ENCODE data around the gene SCARF1.

SCARF1 gene

GRCh38 chr17:1607971-1608320 lies 37.6 kb downstream of the SCARF1 start:
- Histone ChIP-seq H3K9me3 (ENCODE audit: control insufficient read depth, insufficient read depth, low read depth, low read length) (no peaks in the 10 kb centered on the region), H3K4me1 (ENCODE audit: control insufficient read depth, insufficient read depth, low read length) (peaks cover 18% of the 10 kb centered on the region; the same call in 1 of the 2 replicates), H3K9ac (ENCODE audit: low read length) (no peak overlapping the region), H3K4me3 (ENCODE audit: low read depth, low read length) (no peak overlapping the region), H3K36me3 (ENCODE audit: control insufficient read depth, insufficient read depth, low read length) (peaks cover 5% of the 10 kb centered on the region; the same call in 1 of the 2 replicates), H3K27ac (ENCODE audit: low read depth, low read length) (no peak overlapping the region), H3K27me3 (ENCODE audit: control insufficient read depth, insufficient read depth, low read length) (no peaks in the 10 kb centered on the region)

- H3K9ac ChIP-seq (ENCODE audit: low read length) = no peak overlapping the region
- H3K27ac ChIP-seq (ENCODE audit: low read depth, low read length) = no peak overlapping the region
- no peak overlapping the region for H3K4me3 ChIP-seq (ENCODE audit: low read depth, low read length)
These were observed 39.1 kb downstream of the SCARF1 start for GRCh38 chr17:1606352-1606985.

GRCh38 chr17:1605681-1606351 lies 39.7 kb downstream of the SCARF1 start:
- no peak overlapping the region for H3K27ac ChIP-seq (ENCODE audit: low read depth, low read length)
- H3K27me3 ChIP-seq (ENCODE audit: control insufficient read depth, insufficient read depth, low read length) = no peaks in the 10 kb centered on the region
- no peaks in the 10 kb centered on the region for H3K36me3 ChIP-seq (ENCODE audit: control insufficient read depth, insufficient read depth, low read length)
- H3K4me1 ChIP-seq (ENCODE audit: control insufficient read depth, insufficient read depth, low read length) = peaks cover 18% of the 10 kb centered on the region; the same call in 1 of the 2 replicates
- H3K9me3 ChIP-seq (ENCODE audit: control insufficient read depth, insufficient read depth, low read depth, low read length) = peaks cover 10% of the 10 kb centered on the region
- H3K4me3 ChIP-seq (ENCODE audit: low read depth, low read length) = no peak overlapping the region
- H3K9ac ChIP-seq (ENCODE audit: low read length) = no peak overlapping the region

More at GRCh38 chr17:1606352-1606985, 39.1 kb downstream of the SCARF1 start:
- Histone ChIP-seq H3K9me3 (ENCODE audit: control insufficient read depth, insufficient read depth, low read depth, low read length) (peaks cover 5% of the 10 kb centered on the region), H3K27me3 (ENCODE audit: control insufficient read depth, insufficient read depth, low read length) (no peaks in the 10 kb centered on the region), H3K36me3 (ENCODE audit: control insufficient read depth, insufficient read depth, low read length) (no peaks in the 10 kb centered on the region), H3K4me1 (ENCODE audit: control insufficient read depth, insufficient read depth, low read length) (peaks cover 18% of the 10 kb centered on the region; the same call in 1 of the 2 replicates)

- H3K36me3 ChIP-seq (ENCODE audit: control insufficient read depth, insufficient read depth, low read length) = no peaks in the 10 kb centered on the region
These were observed 40.6 kb downstream of the SCARF1 start for GRCh38 chr17:1604831-1605528.

GRCh38 chr17:1601571-1601970 lies 44.0 kb downstream of the SCARF1 start:
- H3K27me3 ChIP-seq (ENCODE audit: control insufficient read depth, insufficient read depth, low read length) = no peaks in the 10 kb centered on the region
- H3K9me3 ChIP-seq (ENCODE audit: control insufficient read depth, insufficient read depth, low read depth, low read length) = peaks cover 10% of the 10 kb centered on the region
- no peak overlapping the region for H3K27ac ChIP-seq (ENCODE audit: low read depth, low read length)
- H3K9ac ChIP-seq (ENCODE audit: low read length) = no peak overlapping the region
- H3K4me1 ChIP-seq (ENCODE audit: control insufficient read depth, insufficient read depth, low read length) = peaks cover 15% of the 10 kb centered on the region; the same call in 1 of the 2 replicates
- H3K36me3 ChIP-seq (ENCODE audit: control insufficient read depth, insufficient read depth, low read length) = no peaks in the 10 kb centered on the region
- H3K4me3 ChIP-seq (ENCODE audit: low read depth, low read length) = no peak overlapping the region

More at GRCh38 chr17:1604831-1605528, 40.6 kb downstream of the SCARF1 start:
- H3K27ac ChIP-seq (ENCODE audit: low read depth, low read length) = no peak overlapping the region; the same call in 1 of the 2 replicates
- no peaks in the 10 kb centered on the region for H3K27me3 ChIP-seq (ENCODE audit: control insufficient read depth, insufficient read depth, low read length)
- H3K9ac ChIP-seq (ENCODE audit: low read length) = no peak overlapping the region
- peaks cover 18% of the 10 kb centered on the region; the same call in 1 of the 2 replicates for H3K4me1 ChIP-seq (ENCODE audit: control insufficient read depth, insufficient read depth, low read length)
- no peak overlapping the region for H3K4me3 ChIP-seq (ENCODE audit: low read depth, low read length)
- H3K9me3 ChIP-seq (ENCODE audit: control insufficient read depth, insufficient read depth, low read depth, low read length) = peaks cover 10% of the 10 kb centered on the region

- Histone ChIP-seq H3K27me3 (ENCODE audit: control insufficient read depth, insufficient read depth, low read length) (no peaks in the 10 kb centered on the region), H3K9ac (ENCODE audit: low read length) (no peak overlapping the region), H3K4me1 (ENCODE audit: control insufficient read depth, insufficient read depth, low read length) (no peaks in the 10 kb centered on the region), H3K27ac (ENCODE audit: low read depth, low read length) (no peak overlapping the region), H3K4me3 (ENCODE audit: low read depth, low read length) (no peak overlapping the region), H3K9me3 (ENCODE audit: control insufficient read depth, insufficient read depth, low read depth, low read length) (peaks cover 10% of the 10 kb centered on the region), H3K36me3 (ENCODE audit: control insufficient read depth, insufficient read depth, low read length) (no peaks in the 10 kb centered on the region)
These were observed 47.0 kb downstream of the SCARF1 start for GRCh38 chr17:1598399-1599095.

- H3K9ac ChIP-seq (ENCODE audit: low read length) = no peak overlapping the region
- H3K4me3 ChIP-seq (ENCODE audit: low read depth, low read length) = no peak overlapping the region
- no peaks in the 10 kb centered on the region for H3K27me3 ChIP-seq (ENCODE audit: control insufficient read depth, insufficient read depth, low read length)
- peaks cover 10% of the 10 kb centered on the region for H3K9me3 ChIP-seq (ENCODE audit: control insufficient read depth, insufficient read depth, low read depth, low read length)
- H3K4me1 ChIP-seq (ENCODE audit: control insufficient read depth, insufficient read depth, low read length) = peaks cover 5% of the 10 kb centered on the region; the same call in 1 of the 2 replicates
- no peaks in the 10 kb centered on the region; the same call in 1 of the 2 replicates for H3K36me3 ChIP-seq (ENCODE audit: control insufficient read depth, insufficient read depth, low read length)
- H3K27ac ChIP-seq (ENCODE audit: low read depth, low read length) = no peak overlapping the region
These were observed 47.6 kb downstream of the SCARF1 start for GRCh38 chr17:1597861-1598342.

GRCh38 chr17:1593630-1593931 lies 52.0 kb downstream of the SCARF1 start:
- H3K9ac ChIP-seq (ENCODE audit: low read length) = no peak overlapping the region
- no peak overlapping the region for H3K4me3 ChIP-seq (ENCODE audit: low read depth, low read length)
- H3K27me3 ChIP-seq (ENCODE audit: control insufficient read depth, insufficient read depth, low read length) = no peaks in the 10 kb centered on the region
- H3K27ac ChIP-seq (ENCODE audit: low read depth, low read length) = no peak overlapping the region
- peaks cover 30% of the 10 kb centered on the region; the same call in 1 of the 2 replicates for H3K4me1 ChIP-seq (ENCODE audit: control insufficient read depth, insufficient read depth, low read length)
- no peaks in the 10 kb centered on the region; the same call in 1 of the 2 replicates for H3K36me3 ChIP-seq (ENCODE audit: control insufficient read depth, insufficient read depth, low read length)
- no peaks in the 10 kb centered on the region for H3K9me3 ChIP-seq (ENCODE audit: control insufficient read depth, insufficient read depth, low read depth, low read length)

- H3K4me1 ChIP-seq (ENCODE audit: control insufficient read depth, insufficient read depth, low read length) = peaks cover 30% of the 10 kb centered on the region; the same call in 1 of the 2 replicates
- H3K27me3 ChIP-seq (ENCODE audit: control insufficient read depth, insufficient read depth, low read length) = no peaks in the 10 kb centered on the region
- no peak overlapping the region for H3K9ac ChIP-seq (ENCODE audit: low read length)
- H3K9me3 ChIP-seq (ENCODE audit: control insufficient read depth, insufficient read depth, low read depth, low read length) = no peaks in the 10 kb centered on the region
- no peak overlapping the region for H3K27ac ChIP-seq (ENCODE audit: low read depth, low read length)
- H3K4me3 ChIP-seq (ENCODE audit: low read depth, low read length) = no peak overlapping the region
- no peaks in the 10 kb centered on the region; the same call in 1 of the 2 replicates for H3K36me3 ChIP-seq (ENCODE audit: control insufficient read depth, insufficient read depth, low read length)
These were observed 52.5 kb downstream of the SCARF1 start for GRCh38 chr17:1592751-1593629.
